ENCODE measurements around the gene NTHL1.

GRCh38 chr16:2032285-2033056 is 15.2 kb downstream of the NTHL1 start:
- no peak for TF ChIP-seq EZH2 (IDR thresholded peaks at IDR 0.05)
- no peak for TF ChIP-seq POLR2AphosphoS5 (IDR thresholded peaks at IDR 0.05; ENCODE audit: borderline replicate concordance, low read depth, low read length)
- no peak for TF ChIP-seq FOXP2 (optimal IDR thresholded peaks at IDR 0.05; ENCODE audit: control extremely low read depth, extremely low read length, insufficient read depth)

Measured in SK-N-MC (cell line).